AG04450 (cell line): ENCODE data around the gene TNFRSF1A. TPM values are rescaled to one million over a fixed set of nuclear protein-coding genes. Genes with fewer than 3 reads are reported as not detected.

Experiments used
- CTCF ChIA-PET: fragments of 300-600, 350-600 bp; formaldehyde crosslinking; extraction: SDS; loops from one replicate; lab custom pipeline; 2022; ENCODE audit warnings: antibody characterized with exemption, inconsistent platforms; lab: Charles Lee
- POLR2A ChIA-PET: fragments of 350-600 bp; formaldehyde crosslinking; extraction: SDS; loops from one replicate; lab custom pipeline; 2021; ENCODE audit warnings: antibody characterized with exemption, inconsistent platforms; lab: Yijun Ruan, JAX
- DNase-seq: peaks from one replicate; pipeline ENCODE4 v3.0.0-alpha.2; 2011; ENCODE audit warnings: low read depth, low spot score
- H3K27ac ChIP-seq: one replicate; pipeline ENCODE4 v1.5.1; 2012; ENCODE audit warnings: low read depth, low read length, control low read depth
- H3K27me3 ChIP-seq: one replicate; pipeline ENCODE4 v1.6.0; 2012; ENCODE audit warnings: low read length; ENCODE audit not compliant: control insufficient read depth, insufficient read depth
- H3K4me3 ChIP-seq: 2 replicates; pipeline ENCODE4 v1.5.1; 2011; ENCODE audit warnings: mild to moderate bottlenecking, low read depth, low read length, control low read depth
- H3K9me3 ChIP-seq: 2 replicates; pipeline ENCODE4 v1.5.1; 2012; ENCODE audit warnings: low read length; ENCODE audit not compliant: control insufficient read depth, insufficient read depth
- polyA plus RNA-seq: library from polyadenylated mRNA; depleted of rRNA; stranded (reverse); fragments of >200 nt; gene quantifications from 2 replicates; pipeline ENCODE4 v1.2.3, GENCODE V29; 2011
- TF ChIP-seq, protein P1 (sequence below): IDR thresholded peaks from 2 replicates; pipeline ENCODE4 v1.5.1; 2011; ENCODE audit warnings: low read depth, low read length, control low read depth, inconsistent platforms

Gene TNFRSF1A
- polyA plus RNA-seq, 1 experiment = 231 TPM

DNA sequence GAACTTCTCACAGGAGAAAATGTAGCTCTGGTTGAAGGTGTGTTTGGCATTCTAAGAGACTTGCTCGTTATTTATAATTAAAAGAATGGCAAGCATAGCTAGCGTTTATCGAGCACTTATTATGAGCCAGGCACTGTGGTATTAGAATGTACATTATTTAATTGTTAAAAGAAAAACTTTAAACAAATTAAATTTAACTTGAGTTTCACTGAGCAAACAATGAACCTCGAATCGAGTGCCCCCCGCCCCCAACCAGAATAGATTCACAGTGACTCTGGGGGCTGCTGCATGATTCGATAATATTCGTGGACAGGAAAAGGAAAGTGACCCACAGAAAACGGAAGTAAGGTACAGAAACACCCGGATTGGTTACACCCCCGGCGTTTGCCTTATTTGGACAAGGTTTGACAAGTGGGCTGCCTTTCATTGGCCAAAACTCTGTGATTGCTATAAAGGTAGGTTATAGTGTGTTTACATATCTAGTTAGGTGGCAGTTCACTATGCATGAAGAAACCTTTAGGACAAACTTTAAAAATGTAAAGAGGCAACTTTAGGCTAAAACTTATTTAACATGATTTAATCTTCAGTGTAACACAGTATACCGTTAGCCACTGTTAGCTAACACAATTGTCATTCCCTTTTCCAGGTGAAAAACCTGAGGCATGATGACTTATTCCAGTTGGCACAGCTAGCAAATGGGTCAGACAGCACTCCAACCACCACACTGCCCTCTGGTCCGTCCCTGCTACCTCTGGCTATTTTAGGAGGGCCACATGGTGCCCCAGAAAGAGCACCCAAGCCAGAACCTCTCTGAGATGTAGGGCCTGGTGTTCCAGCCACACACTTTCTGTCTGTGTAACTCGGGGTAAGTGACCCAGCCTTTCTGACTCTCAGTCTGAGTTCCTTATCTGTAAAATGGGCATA lies 26.4 kb upstream of the TNFRSF1A start:
- POLR2A ChIA-PET = interaction anchor here (0.8 to 1.4 kb wide), 2 partner anchors 16 to 32 kb away, joined by 4 to 5 read pairs; partner anchors contain the start of gene LTBR
- H3K9me3 ChIP-seq = no peaks in the 10 kb centered on the region
- no peak for DNase-seq
- no peaks in the 10 kb centered on the region for H3K27me3 ChIP-seq
- CTCF ChIA-PET = interaction anchor here (0.6 to 1.8 kb wide), 4 partner anchors 23 to 316 kb away, joined by 3 to 6 read pairs (median 4); no protein-coding TSS in a partner anchor
- TF ChIP-seq, protein P1, sequence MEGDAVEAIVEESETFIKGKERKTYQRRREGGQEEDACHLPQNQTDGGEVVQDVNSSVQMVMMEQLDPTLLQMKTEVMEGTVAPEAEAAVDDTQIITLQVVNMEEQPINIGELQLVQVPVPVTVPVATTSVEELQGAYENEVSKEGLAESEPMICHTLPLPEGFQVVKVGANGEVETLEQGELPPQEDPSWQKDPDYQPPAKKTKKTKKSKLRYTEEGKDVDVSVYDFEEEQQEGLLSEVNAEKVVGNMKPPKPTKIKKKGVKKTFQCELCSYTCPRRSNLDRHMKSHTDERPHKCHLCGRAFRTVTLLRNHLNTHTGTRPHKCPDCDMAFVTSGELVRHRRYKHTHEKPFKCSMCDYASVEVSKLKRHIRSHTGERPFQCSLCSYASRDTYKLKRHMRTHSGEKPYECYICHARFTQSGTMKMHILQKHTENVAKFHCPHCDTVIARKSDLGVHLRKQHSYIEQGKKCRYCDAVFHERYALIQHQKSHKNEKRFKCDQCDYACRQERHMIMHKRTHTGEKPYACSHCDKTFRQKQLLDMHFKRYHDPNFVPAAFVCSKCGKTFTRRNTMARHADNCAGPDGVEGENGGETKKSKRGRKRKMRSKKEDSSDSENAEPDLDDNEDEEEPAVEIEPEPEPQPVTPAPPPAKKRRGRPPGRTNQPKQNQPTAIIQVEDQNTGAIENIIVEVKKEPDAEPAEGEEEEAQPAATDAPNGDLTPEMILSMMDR = no peak
- no peak overlapping the region for H3K4me3 ChIP-seq
- H3K27ac ChIP-seq = peak overlapping the region; percentile 23

DNA sequence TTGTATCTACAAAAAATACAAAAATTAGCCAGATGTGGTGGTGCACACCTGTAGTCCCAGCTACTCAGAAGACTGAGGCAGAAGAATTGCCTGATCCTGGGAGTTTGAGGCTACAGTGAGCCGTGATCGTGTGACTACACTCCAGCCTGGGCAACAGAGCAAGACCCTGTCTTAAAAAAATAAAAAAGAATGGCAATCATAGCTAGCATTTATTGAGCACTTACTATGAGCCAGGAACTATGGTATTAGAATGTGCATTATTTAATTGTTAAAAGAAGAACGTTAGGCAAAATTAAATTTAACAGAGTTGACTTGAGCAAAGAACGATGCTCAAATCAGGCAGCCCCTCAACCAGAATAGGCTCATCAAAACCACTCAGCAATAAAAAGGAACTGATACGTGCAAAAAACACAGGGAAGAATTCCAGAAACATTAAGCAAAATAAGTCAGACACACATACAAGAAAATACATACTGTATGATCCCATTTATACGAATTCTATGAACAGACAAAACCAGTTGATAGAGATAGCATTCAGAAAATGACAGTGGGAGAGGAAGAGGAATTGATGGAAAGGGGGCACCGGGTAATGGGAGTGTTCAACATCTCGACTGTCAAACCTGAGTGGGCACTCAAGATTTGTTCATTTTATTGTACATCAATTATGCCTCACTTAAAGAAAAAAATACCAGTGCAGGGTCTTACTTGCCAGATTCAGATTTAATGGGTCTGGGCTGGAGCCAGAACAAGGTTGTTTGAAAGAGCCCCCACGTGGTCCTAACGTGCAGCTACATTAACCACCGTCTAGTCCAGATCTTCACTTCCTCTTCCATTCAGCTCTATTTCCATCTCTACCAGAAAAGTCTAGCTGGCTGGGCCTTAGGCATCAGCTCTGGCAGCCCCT lies 25.4 kb upstream of the TNFRSF1A start:
- POLR2A ChIA-PET = interaction anchor here (0.6 to 1.4 kb wide), 3 partner anchors 16 to 31 kb away, joined by 3 to 5 read pairs (median 4); partner anchors contain the start of gene LTBR
- DNase-seq = no peak
- Histone ChIP-seq H3K4me3 (no peak overlapping the region), H3K27ac (peak overlapping the region; percentile 23), H3K27me3 (no peaks in the 10 kb centered on the region), H3K9me3 (no peaks in the 10 kb centered on the region)
- CTCF ChIA-PET = interaction anchor here (0.6 to 1.8 kb wide), 5 partner anchors 22 to 317 kb away, joined by 3 to 6 read pairs (median 3); no protein-coding TSS in a partner anchor
- TF ChIP-seq, protein P1 = peak; percentile 35

DNA sequence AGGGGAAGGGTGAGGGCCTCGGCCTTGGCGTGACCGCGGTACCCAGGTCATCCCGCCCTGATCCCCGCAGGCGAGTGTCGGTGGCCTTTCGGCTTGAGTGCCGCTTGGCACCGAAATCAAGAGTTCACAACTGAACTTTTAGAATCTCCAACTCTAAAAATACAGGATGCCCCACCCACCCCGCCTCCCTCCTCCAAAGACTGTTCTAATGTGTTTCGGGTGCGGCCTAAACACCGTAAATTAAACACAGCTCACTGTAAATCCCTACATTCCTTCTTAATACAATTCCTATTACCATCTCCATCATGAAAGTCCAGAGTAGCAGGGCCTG lies 22.1 kb upstream of the TNFRSF1A start:
- DNase-seq = no peak
- TF ChIP-seq, protein P1 = no peak
- Histone ChIP-seq H3K4me3 (no peak overlapping the region), H3K27me3 (no peaks in the 10 kb centered on the region), H3K9me3 (no peaks in the 10 kb centered on the region), H3K27ac (no peak overlapping the region)
- ChIA-PET POLR2A (interaction anchor here (0.5 to 1.2 kb wide), 3 partner anchors 20 to 134 kb away, joined by 3 to 6 read pairs (median 3); partner anchors contain the start of gene LTBR), CTCF (interaction anchor here (0.7 to 2.5 kb wide), 2 partner anchors 20 to 22 kb away, joined by 3 to 7 read pairs; partner anchors contain the start of gene TNFRSF1A)

DNA sequence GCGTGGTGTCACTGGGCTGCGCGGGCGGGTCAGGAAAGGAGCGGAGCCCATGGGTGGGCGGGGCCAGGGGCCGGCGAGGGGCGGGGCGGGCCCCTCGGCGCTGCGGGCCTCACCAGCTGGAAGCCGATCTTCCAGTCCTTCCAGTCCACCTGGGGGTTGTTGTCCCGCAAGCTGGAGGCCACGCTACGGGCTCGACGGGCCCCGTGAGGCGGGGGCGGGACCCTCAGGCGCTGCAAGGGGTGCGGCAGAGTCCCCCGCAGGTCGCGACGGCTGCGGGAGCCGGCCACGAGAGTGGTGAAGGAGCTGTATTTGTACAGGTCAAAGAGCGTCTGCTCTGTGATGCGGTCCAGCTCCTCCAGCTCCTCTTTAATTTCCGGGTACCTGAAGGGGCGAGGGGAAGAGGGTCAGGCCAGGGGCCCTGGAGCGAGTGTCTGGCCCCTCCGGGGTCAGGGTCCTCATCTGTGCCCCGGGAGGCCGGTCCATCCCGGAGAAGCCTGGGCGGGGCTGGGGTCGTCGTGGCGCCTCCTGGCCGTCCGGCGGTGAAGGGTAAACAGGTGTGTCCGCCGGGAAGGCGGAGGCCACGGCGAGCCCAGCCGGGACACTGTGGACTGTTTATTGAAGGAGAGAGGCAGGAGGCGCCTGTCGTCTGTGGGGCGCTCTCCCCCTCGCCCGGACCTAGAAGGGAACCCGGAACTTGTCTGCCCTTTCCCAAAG lies 21.6 kb upstream of the TNFRSF1A start:
- ChIA-PET CTCF (interaction anchor here (0.7 to 2.5 kb wide), 3 partner anchors 19 to 102 kb away, joined by 3 to 7 read pairs (median 7); partner anchors contain the start of gene TNFRSF1A), POLR2A (interaction anchor here (0.5 to 1.2 kb wide), 5 partner anchors 18 to 134 kb away, joined by 3 to 6 read pairs (median 3); partner anchors contain the start of gene LTBR)
- no peak overlapping the region for H3K27ac ChIP-seq
- peak overlapping the region; percentile 54 for H3K4me3 ChIP-seq
- TF ChIP-seq, protein P1 = no peak
- no peak for DNase-seq
- H3K9me3 ChIP-seq = no peaks in the 10 kb centered on the region
- no peaks in the 10 kb centered on the region for H3K27me3 ChIP-seq
